CD1c-positive myeloid dendritic cell (primary cell): ENCODE results near the gene HPSE.

ENCODE experiments used
- DNase-seq: peaks from one replicate; pipeline ENCODE4 v3.0.0-alpha.2; 2016; ENCODE audit errors: extremely low spot score

The HPSE gene

GRCh38 chr4:83283181-83283580, 51.5 kb downstream of the HPSE start:
- peak; percentile 70 for DNase-seq

- peak; percentile 79 for DNase-seq
These were observed 52.6 kb downstream of the HPSE start for GRCh38 chr4:83282049-83282535.

GRCh38 chr4:83281307-83281706, 53.3 kb downstream of the HPSE start:
- DNase-seq: no peak

- peak; percentile 15 for DNase-seq
These were observed 58.2 kb downstream of the HPSE start for GRCh38 chr4:83276299-83277040.

GRCh38 chr4:83273926-83274325, 60.7 kb downstream of the HPSE start:
- peak; percentile 40 for DNase-seq

- peak; percentile 84 for DNase-seq
These were observed 61.7 kb downstream of the HPSE start for GRCh38 chr4:83272900-83273299.

GRCh38 chr4:83269256-83269655, 65.4 kb downstream of the HPSE start:
- DNase-seq: no peak

- no peak for DNase-seq
These were observed 66.2 kb downstream of the HPSE start for GRCh38 chr4:83268491-83268890.

- DNase-seq: no peak
These were observed 66.7 kb downstream of the HPSE start for GRCh38 chr4:83267830-83268475.

- peak; percentile 44 for DNase-seq
These were observed 67.4 kb downstream of the HPSE start for GRCh38 chr4:83267121-83267829.

GRCh38 chr4:83266689-83267088, 68.0 kb downstream of the HPSE start:
- peak; percentile 47 for DNase-seq

- DNase-seq: no peak
These were observed 71.5 kb downstream of the HPSE start for GRCh38 chr4:83263106-83263505.

- DNase-seq: no peak
These were observed 72.0 kb downstream of the HPSE start for GRCh38 chr4:83262682-83263081.

GRCh38 chr4:83261307-83261706, 73.3 kb downstream of the HPSE start:
- DNase-seq: no peak

GRCh38 chr4:83259586-83259985, 75.1 kb downstream of the HPSE start:
- no peak for DNase-seq

- DNase-seq: no peak
These were observed 76.2 kb downstream of the HPSE start for GRCh38 chr4:83258461-83258860.

- DNase-seq: no peak
These were observed 76.8 kb downstream of the HPSE start for GRCh38 chr4:83257811-83258210.

- no peak for DNase-seq
These were observed 79.1 kb downstream of the HPSE start for GRCh38 chr4:83255584-83255983.

GRCh38 chr4:83252782-83253405, 81.8 kb downstream of the HPSE start:
- peak; percentile 81 for DNase-seq

GRCh38 chr4:83251447-83251830, 83.2 kb downstream of the HPSE start:
- no peak for DNase-seq

- DNase-seq: no peak
These were observed 83.8 kb downstream of the HPSE start for GRCh38 chr4:83250687-83251446.
